ENCODE measurements around the gene ERMARD.
"Not testable (repeated sequence)": the region's sequence is repeated elsewhere in the genome, so short reads cannot be mapped to it uniquely, and the experiment has no call there.

ERMARD gene

DNA sequence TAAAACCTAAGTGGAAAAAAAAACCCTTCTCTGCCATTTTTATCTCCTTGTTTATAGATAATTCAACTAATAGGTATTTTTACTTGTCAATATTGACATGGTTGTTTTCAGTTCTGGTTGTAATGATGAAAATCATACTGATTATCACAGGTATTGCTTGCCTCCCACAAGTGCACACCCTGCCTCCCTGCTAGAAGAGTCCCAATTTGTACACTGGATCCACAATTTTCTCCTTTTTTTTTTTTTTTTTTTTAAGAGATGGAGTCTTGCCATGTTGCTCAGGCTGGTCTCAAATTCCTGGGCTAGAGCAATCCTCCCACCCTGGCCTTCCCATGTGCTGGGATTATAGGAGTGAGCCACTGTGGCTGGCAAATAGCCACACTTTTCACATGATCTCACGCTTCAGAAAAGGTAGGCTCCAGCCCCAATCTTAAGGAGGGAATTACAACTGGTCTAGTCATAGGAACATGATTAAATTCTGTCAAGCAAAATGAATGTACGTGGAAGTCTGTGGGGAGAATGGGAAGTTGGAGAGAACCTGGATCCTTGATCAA lies 12.4 kb upstream of the ERMARD start:
- no peak for DNase-seq

GRCh38 chr6:169741344-169741743 lies 10.1 kb upstream of the ERMARD start:
- DNase-seq = no peak

GRCh38 chr6:169745405-169745804 lies 6.0 kb upstream of the ERMARD start:
- no peak for DNase-seq

DNA sequence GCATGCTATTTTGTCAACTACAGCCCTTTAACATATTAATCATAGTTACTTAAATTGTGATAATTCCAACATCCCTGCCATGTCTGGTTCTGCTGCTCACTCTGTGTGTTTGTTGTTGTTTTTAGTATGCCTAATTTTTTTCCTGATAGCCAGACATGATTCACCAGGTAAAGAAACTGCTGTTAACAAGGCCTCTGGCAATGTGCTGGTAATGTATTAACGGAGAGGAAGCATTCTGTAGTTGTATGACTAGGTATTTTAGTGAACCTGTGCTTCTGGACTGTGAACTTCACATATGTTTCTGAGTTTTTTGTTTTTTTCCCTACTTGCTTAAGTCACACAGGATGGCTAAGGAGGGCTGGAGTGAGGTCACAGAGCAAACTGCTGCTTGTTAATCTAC lies 4.9 kb upstream of the ERMARD start:
- DNase-seq = no peak

- no peak for DNase-seq
Measured at GRCh38 chr6:169752074-169752623, 727 bp downstream of the ERMARD start.

DNA sequence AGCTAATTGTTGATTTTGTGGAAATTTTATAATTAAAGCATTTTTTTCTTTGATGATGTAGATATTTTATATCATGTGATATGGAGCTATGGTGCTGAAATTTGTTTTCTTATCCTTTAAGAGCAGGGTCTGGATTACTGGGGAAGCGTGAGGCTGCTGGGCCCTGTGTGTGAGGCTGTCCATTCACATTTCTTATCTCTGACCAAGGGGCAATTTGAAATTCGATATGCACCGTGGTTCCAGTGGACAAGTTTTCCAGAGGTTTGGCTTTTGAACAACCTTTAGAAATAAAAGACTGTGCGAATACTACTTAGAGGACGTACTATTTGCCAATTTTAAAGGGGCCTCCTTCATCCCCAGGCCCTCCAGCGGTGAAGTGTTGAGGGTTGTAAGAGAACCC lies 3.7 kb downstream of the ERMARD start:
- DNase-seq = no peak

GRCh38 chr6:169763308-169763707 lies 11.9 kb downstream of the ERMARD start:
- no peak for DNase-seq

GRCh38 chr6:169763881-169764280 lies 12.5 kb downstream of the ERMARD start:
- no peak for DNase-seq

- DNase-seq = not testable (repeated sequence)
Measured at GRCh38 chr6:169765789-169766188, 14.4 kb downstream of the ERMARD start.

DNA sequence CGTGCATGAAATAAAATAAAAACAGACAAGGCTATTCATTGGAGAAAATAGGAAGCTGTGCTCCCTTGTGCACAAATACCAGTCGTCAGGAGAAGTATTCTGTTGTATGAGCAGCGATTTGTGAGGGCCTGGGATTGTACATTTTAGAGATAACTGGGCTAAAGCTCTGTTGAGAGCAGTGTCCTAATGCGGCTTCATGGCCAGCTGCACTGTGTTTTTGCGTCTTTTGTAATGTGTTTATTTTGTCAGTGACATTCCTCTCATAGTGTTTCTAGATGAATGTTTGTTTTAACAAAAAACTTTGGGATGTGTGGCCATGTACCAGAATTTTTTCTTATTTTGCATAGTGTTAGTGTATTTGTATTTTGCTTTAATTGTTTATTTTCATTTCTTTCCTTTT lies 14.8 kb downstream of the ERMARD start:
- no peak for DNase-seq

DNA sequence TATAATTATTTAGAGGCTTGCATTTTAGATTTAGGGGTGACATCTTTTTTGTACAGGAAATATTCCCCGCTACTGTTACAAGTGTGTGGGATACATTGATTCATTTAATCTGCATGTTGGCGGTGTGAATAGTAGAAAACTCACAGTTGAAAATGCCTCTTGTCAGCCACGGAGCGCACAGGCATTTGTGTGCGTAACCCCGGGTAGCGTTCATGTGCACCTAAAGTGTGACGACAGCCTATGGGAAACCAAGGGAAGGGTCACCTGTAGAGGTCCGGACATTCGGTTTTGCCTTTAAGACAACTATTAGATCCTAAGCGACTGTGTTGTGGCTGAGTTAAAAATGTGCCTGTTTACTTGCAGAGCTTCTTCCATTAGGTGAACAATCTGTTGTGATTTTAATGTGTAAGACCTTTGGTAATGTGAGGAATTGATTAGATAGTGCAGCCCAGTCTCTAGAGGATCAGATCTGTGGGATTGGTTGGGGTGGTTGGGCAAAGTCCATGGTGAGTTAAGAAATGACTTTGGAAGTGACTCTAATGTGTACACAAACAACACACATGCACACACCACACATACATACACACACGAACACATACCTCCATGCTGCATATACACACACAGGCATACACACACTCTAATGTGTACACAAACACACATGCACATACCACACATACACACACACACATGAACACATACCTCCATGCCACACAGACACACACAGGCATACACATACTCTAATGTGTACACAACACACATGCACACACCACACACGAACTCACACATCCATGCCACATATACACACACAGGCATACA lies 15.7 kb downstream of the ERMARD start:
- no peak for DNase-seq

- DNase-seq = no peak
Measured at GRCh38 chr6:169774347-169774746, 22.9 kb downstream of the ERMARD start.

DNA sequence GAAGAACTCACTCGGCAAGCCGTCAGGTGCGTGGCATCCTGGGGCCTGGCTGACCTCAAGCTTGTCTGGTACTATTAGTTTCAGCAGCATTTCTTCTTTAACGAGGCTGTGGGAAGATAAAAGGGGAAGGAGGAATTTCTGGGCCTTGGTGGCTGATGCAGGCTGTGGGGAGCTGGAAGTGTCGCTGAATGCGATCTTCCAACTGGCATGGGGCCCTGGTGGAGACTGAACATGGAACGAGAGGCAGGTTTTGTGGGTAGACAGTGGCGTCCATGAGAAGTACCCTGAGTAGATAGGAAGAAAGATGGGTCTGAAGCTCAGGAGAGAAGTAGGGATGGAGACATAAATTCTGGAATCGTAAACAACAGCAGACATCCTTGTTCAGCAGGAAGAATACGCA lies 23.9 kb downstream of the ERMARD start:
- DNase-seq = no peak

GRCh38 chr6:169776379-169776778 lies 25.0 kb downstream of the ERMARD start:
- DNase-seq = no peak

DNA sequence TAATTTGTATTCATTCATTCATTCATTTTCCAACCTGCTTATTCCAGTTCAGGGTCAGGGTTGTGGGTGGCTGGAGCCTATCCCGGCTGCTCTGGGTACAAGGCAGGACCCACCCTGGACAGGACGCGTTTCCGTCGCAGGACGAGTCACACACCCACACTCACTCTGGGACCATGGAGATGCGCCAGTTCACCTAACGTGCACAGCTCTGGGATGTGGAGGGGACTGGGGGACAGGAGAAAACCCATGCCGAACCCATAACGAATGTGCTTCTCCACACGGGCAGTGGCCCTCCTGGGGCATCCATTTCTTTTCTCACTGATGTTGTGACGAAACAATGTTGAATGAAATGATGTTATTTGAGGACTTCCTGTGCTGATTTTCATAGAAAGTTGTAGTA lies 26.5 kb downstream of the ERMARD start:
- no peak for DNase-seq

GRCh38 chr6:169778646-169779045 lies 27.2 kb downstream of the ERMARD start:
- no peak for DNase-seq

- DNase-seq = no peak
Measured at GRCh38 chr6:169779092-169779815, 27.8 kb downstream of the ERMARD start.

DNA sequence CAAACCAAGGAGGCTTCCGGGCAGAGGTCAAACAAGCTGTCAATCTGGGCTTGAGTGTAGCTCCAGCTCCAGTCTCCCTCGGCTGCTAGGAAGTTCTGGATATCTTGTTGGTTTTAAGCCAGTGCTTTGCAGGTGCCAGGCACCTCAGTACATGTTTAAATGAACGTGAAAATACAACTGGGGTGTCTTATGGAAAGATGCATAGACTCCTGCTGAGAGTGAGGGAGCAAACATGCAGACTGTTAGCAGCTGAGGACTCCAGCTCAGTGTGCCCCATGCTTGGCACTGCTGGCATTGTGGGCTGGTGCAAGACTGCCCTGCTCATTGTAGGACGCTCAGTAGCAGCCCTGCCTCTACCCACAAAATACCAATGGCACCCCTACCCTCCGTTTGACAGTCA lies 28.5 kb downstream of the ERMARD start:
- no peak for DNase-seq

DNA sequence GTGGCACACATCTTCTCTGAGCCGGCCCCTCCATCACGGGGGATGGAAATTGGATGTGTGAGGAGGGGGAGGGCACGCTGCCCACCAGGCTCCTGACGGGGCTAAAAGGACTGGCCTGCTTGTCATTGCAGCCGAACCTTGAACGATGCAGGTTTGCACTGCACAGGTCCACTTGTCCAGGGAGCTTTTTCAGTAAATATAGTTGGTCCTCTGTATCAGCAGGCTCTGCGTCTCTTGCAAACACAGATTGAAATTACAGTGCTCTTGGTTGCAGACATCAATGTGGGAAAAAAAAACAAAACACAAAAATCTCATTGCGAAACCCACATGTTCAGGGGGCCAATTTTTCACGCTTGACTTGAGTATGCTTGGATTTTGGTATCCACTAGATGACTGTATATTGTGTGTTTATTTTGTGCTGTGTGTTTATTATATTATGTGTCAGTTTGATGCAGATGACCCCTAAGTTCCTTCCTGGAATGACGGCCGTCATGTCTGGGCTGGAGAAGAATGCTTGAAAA lies 29.2 kb downstream of the ERMARD start:
- no peak for DNase-seq

GRCh38 chr6:169782966-169783365 lies 31.5 kb downstream of the ERMARD start:
- DNase-seq = no peak

DNA sequence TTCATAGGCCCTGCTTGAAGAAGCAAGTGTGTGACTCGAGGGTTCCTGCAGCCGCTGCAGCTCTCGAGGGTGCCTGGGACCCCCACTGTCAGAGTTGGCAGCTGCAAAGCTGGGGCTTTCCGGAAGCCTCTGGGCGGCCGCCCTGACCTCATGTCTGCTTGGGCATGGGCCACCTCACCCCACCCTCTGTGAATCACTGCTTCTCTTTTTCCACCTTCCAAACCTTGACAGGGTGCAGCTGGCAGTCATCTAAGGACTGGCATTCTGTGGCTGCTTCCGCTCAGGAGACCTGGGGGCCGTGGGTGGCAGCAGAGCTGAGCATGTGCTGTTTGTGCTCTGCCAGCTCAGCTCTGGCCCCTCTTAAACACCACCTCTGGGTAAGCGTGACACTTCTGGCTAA lies 32.0 kb downstream of the ERMARD start:
- no peak for DNase-seq

DNA sequence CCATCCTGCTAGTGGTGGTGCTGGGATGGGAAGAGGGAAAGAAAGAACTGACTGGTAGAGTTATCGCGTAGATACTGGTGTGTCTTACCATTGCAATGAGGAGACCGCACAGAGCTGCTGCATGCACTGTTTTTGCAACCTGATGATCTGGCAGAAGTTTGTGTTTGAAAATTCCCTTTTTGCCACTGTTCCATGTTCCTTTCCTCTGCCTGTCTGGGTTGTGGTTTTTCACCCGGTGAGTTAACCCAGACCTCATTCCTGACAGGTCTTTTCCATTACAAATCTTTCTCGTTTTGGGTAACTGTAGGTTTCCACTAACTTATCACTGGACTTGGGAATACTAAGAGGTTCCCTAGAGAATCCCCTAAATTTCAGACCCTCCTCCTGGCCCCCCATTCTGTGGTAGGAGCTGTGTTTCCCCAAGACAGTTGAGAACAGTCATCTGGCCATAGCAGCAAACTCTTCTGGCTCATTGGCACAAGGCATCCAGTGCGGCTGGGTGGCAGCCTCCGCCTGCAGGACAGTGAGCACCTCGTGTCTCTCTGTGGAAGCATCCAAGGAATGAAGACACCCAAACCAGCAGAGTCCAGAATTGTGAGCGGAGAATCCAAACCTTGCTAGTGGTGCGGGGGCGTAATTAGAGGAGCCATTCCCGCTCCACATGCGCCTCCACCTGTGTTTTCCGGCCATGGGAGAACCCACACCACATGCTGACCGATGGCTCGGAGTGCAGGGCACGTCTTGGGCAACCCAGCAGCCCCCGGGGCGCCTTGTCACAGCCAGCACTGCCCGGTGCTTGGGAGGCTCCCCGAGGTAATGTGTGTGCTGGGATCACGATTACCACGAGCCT lies 32.8 kb downstream of the ERMARD start:
- DNase-seq = no peak
